HEK293 (cell line): ENCODE measurements around the gene DTWD2.
A peak's percentile ranks its signal among the peaks of the same experiment; 100 is the strongest.

Source experiments
- CTCF ChIA-PET: fragments of 350-600 bp; formaldehyde crosslinking; extraction: SDS; loops from one replicate; lab custom pipeline; 2021; ENCODE audit warnings: antibody characterized with exemption; lab: Yijun Ruan, JAX
- POLR2A ChIA-PET: fragments of 300-600 bp; formaldehyde crosslinking; extraction: SDS; loops from one replicate; lab custom pipeline; 2020; ENCODE audit warnings: antibody characterized with exemption, inconsistent platforms; lab: Yijun Ruan, JAX
- H3K27ac ChIP-seq: fragments of 200-500 bp; sonication (Bioruptor generic); 2 replicates; pipeline ENCODE4 v1.5.1; 2014; ENCODE audit warnings: low read depth, low read length, control low read depth, inconsistent platforms; ENCODE audit errors: extremely low read depth
- H3K36me3 ChIP-seq, 2 experiments: fragments of 200-500 bp in 1 of 2; sonication (Bioruptor generic) in 1 of 2; 1 replicate in 1 of 2; 2 replicates in 1 of 2; pipeline ENCODE4 v1.5.1; 2014 to 2017; ENCODE audit warnings: inconsistent platforms in 2 of 2, low read length in 2 of 2; ENCODE audit not compliant: control insufficient read depth in 2 of 2, insufficient read depth in 1 of 2
- H3K4me1 ChIP-seq: fragments of 200-500 bp; sonication (Bioruptor generic); 2 replicates; pipeline ENCODE4 v1.5.1; 2014; ENCODE audit warnings: mild to moderate bottlenecking, low read length, inconsistent platforms; ENCODE audit not compliant: control insufficient read depth, insufficient read depth
- H3K4me3 ChIP-seq: 2 replicates; pipeline ENCODE4 v1.5.1; 2011; ENCODE audit warnings: low read depth, mild to moderate bottlenecking, control low read depth, low read length, moderate library complexity
- H3K9me3 ChIP-seq: fragments of 200-500 bp; sonication (Bioruptor generic); 2 replicates; pipeline ENCODE4 v1.5.1; 2014; ENCODE audit warnings: low read depth, low read length, inconsistent platforms; ENCODE audit not compliant: control insufficient read depth, insufficient read depth
- BCL11A ChIP-seq: fragments of 450-650 bp; formaldehyde crosslinking; IDR thresholded peaks from 2 replicates; pipeline ENCODE4 v1.5.1; 2016; ENCODE audit warnings: low read depth, missing biosample characterization, missing genetic modification characterization
- GFI1B ChIP-seq: fragments of 450-650 bp; formaldehyde crosslinking; IDR thresholded peaks from 2 replicates; pipeline ENCODE4 v1.5.1; 2016; ENCODE audit warnings: missing biosample characterization, missing genetic modification characterization
- KLF1 ChIP-seq: fragments of 450-650 bp; formaldehyde crosslinking; IDR thresholded peaks from 2 replicates; pipeline ENCODE4 v1.5.1; 2016; ENCODE audit warnings: missing biosample characterization, missing genetic modification characterization
- KLF10 ChIP-seq: fragments of 450-650 bp; IDR thresholded peaks from 2 replicates; pipeline ENCODE4 v1.5.1; 2018; ENCODE audit warnings: missing biosample characterization, mild to moderate bottlenecking, missing genetic modification characterization
- MEIS1 ChIP-seq: sonication (generic); formaldehyde crosslinking; IDR thresholded peaks from 2 replicates; pipeline ENCODE4 v1.8.1; 2022; ENCODE audit warnings: missing genetic modification reagents, mild to moderate bottlenecking, borderline replicate concordance
- SCRT2 ChIP-seq: fragments of 450-650 bp; formaldehyde crosslinking; IDR thresholded peaks from 2 replicates; pipeline ENCODE4 v1.5.1; 2016; ENCODE audit warnings: missing biosample characterization, missing genetic modification characterization
- SP3 ChIP-seq: fragments of 450-650 bp; formaldehyde crosslinking; IDR thresholded peaks from 2 replicates; pipeline ENCODE4 v1.5.1; 2016; ENCODE audit warnings: missing biosample characterization, missing genetic modification characterization
- TRIM28 ChIP-seq: IDR thresholded peaks from 2 replicates; pipeline ENCODE4 v1.6.1; 2011; ENCODE audit warnings: low read length, control low read depth, borderline replicate concordance
- WT1 ChIP-seq: fragments of 450-650 bp; formaldehyde crosslinking; IDR thresholded peaks from 2 replicates; pipeline ENCODE4 v1.5.1; 2016; ENCODE audit warnings: missing biosample characterization, missing genetic modification characterization
- ZBTB7A ChIP-seq: fragments of 450-650 bp; formaldehyde crosslinking; IDR thresholded peaks from 2 replicates; pipeline ENCODE4 v1.5.1; 2016; ENCODE audit warnings: low read depth, missing biosample characterization, missing genetic modification characterization
- ZNF10 ChIP-seq: fragments of 450-650 bp; formaldehyde crosslinking; IDR thresholded peaks from 2 replicates; pipeline ENCODE4 v1.5.1; 2017; ENCODE audit warnings: missing biosample characterization, missing genetic modification characterization
- ZNF133 ChIP-seq: fragments of 450-650 bp; formaldehyde crosslinking; IDR thresholded peaks from 2 replicates; pipeline ENCODE4 v1.5.1; 2016; ENCODE audit warnings: missing biosample characterization, missing genetic modification characterization
- ZNF146 ChIP-seq: fragments of 450-650 bp; formaldehyde crosslinking; IDR thresholded peaks from 2 replicates; pipeline ENCODE4 v1.5.1; 2016; ENCODE audit warnings: missing biosample characterization, missing genetic modification characterization
- ZNF155 ChIP-seq: fragments of 450-650 bp; formaldehyde crosslinking; IDR thresholded peaks from 2 replicates; pipeline ENCODE4 v1.5.1; 2016; ENCODE audit warnings: missing biosample characterization, missing genetic modification characterization
- ZNF169 ChIP-seq: fragments of 450-650 bp; formaldehyde crosslinking; IDR thresholded peaks from 2 replicates; pipeline ENCODE4 v1.5.1; 2016; ENCODE audit warnings: missing biosample characterization, missing genetic modification characterization
- ZNF221 ChIP-seq: fragments of 450-650 bp; formaldehyde crosslinking; IDR thresholded peaks from 2 replicates; pipeline ENCODE4 v1.5.1; 2017; ENCODE audit warnings: missing biosample characterization, missing genetic modification characterization, borderline replicate concordance
- ZNF341 ChIP-seq: fragments of 450-650 bp; formaldehyde crosslinking; IDR thresholded peaks from 2 replicates; pipeline ENCODE4; 2016; ENCODE audit warnings: low read depth, missing biosample characterization, missing genetic modification characterization
- ZNF366 ChIP-seq: fragments of 450-650 bp; formaldehyde crosslinking; conservative IDR thresholded peaks from 2 replicates; pipeline ENCODE4 v1.5.1; 2016; ENCODE audit warnings: missing biosample characterization, missing genetic modification characterization
- ZNF510 ChIP-seq: fragments of 450-650 bp; formaldehyde crosslinking; IDR thresholded peaks from 2 replicates; pipeline ENCODE4 v1.5.1; 2018; ENCODE audit warnings: mild to moderate bottlenecking, missing genetic modification characterization, missing biosample characterization; ENCODE audit not compliant: insufficient replicate concordance
- ZNF571 ChIP-seq: fragments of 450-650 bp; formaldehyde crosslinking; IDR thresholded peaks from 2 replicates; pipeline ENCODE4 v1.5.0; 2017; ENCODE audit warnings: missing biosample characterization, missing genetic modification characterization
- ZNF596 ChIP-seq: fragments of 450-650 bp; IDR thresholded peaks from 2 replicates; pipeline ENCODE4 v1.5.0; 2018; ENCODE audit warnings: missing biosample characterization, mild to moderate bottlenecking, missing genetic modification characterization, moderate library complexity
- ZNF623 ChIP-seq: fragments of 450-650 bp; formaldehyde crosslinking; IDR thresholded peaks from 2 replicates; pipeline ENCODE4 v1.5.1; 2016; ENCODE audit warnings: missing biosample characterization, missing genetic modification characterization
- ZNF624 ChIP-seq: fragments of 450-650 bp; formaldehyde crosslinking; IDR thresholded peaks from 2 replicates; pipeline ENCODE4 v1.5.1; 2017; ENCODE audit warnings: missing biosample characterization, missing genetic modification characterization
- ZNF677 ChIP-seq: fragments of 450-650 bp; IDR thresholded peaks from 2 replicates; pipeline ENCODE4 v1.5.0; 2018; ENCODE audit warnings: missing biosample characterization, mild to moderate bottlenecking, missing genetic modification characterization, moderate library complexity
- ZNF785 ChIP-seq: fragments of 450-650 bp; formaldehyde crosslinking; IDR thresholded peaks from 2 replicates; pipeline ENCODE4 v1.5.1; 2016; ENCODE audit warnings: missing biosample characterization, missing genetic modification characterization
- TF ChIP-seq, protein P1 (sequence below): fragments of 450-650 bp; formaldehyde crosslinking; IDR thresholded peaks from 2 replicates; pipeline ENCODE4 v1.5.1; 2017; ENCODE audit warnings: missing biosample characterization, missing genetic modification characterization
- TF ChIP-seq, protein P2 (sequence below): fragments of 450-650 bp; formaldehyde crosslinking; IDR thresholded peaks from 2 replicates; pipeline ENCODE4 v1.5.0; 2017; ENCODE audit warnings: missing biosample characterization, missing genetic modification characterization, borderline replicate concordance
- TF ChIP-seq, protein P3 (sequence below): fragments of 450-650 bp; formaldehyde crosslinking; IDR thresholded peaks from 2 replicates; pipeline ENCODE4 v1.5.1; 2016; ENCODE audit warnings: missing biosample characterization, missing genetic modification characterization

Gene DTWD2

DNA sequence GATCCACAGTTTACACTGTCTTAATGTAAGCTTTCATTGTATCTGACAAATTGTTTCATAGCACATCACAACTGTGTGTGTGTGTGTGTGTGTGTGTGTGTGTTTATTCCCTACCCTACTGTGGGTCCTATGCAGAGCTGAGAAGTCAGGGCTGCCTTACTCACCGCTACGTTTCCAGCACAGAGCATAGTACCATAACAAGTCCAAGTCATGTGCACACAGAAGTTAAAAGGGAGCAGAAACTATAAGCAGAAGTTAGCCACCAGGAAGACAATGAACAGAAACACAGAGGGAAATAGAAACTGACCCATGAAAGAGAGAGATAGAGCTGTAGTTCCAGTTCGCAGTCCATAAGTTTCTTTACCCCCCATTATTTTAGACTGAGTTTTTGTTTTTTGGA lies 44.3 kb upstream of the DTWD2 start:
- CTCF ChIA-PET = interaction anchor here (1.4 kb wide), 1 partner anchor 380 kb away, joined by 3 read pairs; no protein-coding TSS in a partner anchor
- no peak overlapping the region for H3K27ac ChIP-seq
- POLR2A ChIA-PET = no interaction called here

DNA sequence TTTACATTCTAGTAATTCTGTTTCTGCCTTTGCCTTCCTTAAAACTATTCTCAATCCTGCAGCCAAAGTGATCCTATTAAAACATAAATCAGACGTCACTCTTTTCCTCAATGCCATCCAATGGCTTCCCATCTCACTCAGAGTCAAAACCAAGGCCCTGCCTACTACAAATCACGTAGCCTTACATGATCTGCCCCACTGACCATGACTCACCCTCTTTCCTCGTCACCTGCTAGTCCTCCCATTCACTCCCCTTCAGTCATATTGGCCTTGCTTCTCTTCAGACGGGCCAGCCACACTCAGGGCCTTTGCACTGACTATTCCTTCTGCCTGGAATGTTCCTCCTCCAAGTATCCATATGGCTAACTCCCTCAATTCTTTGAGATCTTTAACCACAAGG lies 43.6 kb upstream of the DTWD2 start:
- Histone ChIP-seq H3K9me3 (no peaks in the 10 kb centered on the region), H3K4me1 (no peaks in the 10 kb centered on the region), H3K36me3 (no peaks in the 10 kb centered on the region), H3K27ac (no peak overlapping the region), H3K4me3 (no peak overlapping the region)
- CTCF ChIA-PET = interaction anchor here (0.6 to 1.4 kb wide), 2 partner anchors 380 to 439 kb away, joined by 3 to 4 read pairs; no protein-coding TSS in a partner anchor
- POLR2A ChIA-PET = no interaction called here
- TF ChIP-seq ZNF10 (peak; percentile 93), ZNF785 (tag by site-specific recombination) (no peak), KLF10 (tag by site-specific recombination) (no peak), ZNF677 (no peak), BCL11A (tag by site-specific recombination) (no peak), WT1 (tag by site-specific recombination) (peak; percentile 89), ZNF133 (tag by site-specific recombination) (no peak), SCRT2 (tag by site-specific recombination) (no peak), ZNF623 (tag by site-specific recombination) (peak; percentile 62), ZNF341 (no peak)
- TF ChIP-seq, protein P1, sequence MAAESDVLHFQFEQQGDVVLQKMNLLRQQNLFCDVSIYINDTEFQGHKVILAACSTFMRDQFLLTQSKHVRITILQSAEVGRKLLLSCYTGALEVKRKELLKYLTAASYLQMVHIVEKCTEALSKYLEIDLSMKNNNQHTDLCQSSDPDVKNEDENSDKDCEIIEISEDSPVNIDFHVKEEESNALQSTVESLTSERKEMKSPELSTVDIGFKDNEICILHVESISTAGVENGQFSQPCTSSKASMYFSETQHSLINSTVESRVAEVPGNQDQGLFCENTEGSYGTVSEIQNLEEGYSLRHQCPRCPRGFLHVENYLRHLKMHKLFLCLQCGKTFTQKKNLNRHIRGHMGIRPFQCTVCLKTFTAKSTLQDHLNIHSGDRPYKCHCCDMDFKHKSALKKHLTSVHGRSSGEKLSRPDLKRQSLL (tag by site-specific recombination) = no peak

More for the DNA sequence above, 44.3 kb upstream of the DTWD2 start:
- no peaks in the 10 kb centered on the region for H3K4me1 ChIP-seq
- H3K36me3 ChIP-seq = no peaks in the 10 kb centered on the region
- H3K4me3 ChIP-seq = no peak overlapping the region
- H3K9me3 ChIP-seq = no peaks in the 10 kb centered on the region
- TF ChIP-seq GFI1B (tag by site-specific recombination) = no peak
- TF ChIP-seq, protein P2, sequence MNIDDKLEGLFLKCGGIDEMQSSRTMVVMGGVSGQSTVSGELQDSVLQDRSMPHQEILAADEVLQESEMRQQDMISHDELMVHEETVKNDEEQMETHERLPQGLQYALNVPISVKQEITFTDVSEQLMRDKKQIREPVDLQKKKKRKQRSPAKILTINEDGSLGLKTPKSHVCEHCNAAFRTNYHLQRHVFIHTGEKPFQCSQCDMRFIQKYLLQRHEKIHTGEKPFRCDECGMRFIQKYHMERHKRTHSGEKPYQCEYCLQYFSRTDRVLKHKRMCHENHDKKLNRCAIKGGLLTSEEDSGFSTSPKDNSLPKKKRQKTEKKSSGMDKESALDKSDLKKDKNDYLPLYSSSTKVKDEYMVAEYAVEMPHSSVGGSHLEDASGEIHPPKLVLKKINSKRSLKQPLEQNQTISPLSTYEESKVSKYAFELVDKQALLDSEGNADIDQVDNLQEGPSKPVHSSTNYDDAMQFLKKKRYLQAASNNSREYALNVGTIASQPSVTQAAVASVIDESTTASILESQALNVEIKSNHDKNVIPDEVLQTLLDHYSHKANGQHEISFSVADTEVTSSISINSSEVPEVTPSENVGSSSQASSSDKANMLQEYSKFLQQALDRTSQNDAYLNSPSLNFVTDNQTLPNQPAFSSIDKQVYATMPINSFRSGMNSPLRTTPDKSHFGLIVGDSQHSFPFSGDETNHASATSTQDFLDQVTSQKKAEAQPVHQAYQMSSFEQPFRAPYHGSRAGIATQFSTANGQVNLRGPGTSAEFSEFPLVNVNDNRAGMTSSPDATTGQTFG (tag by site-specific recombination) = no peak
- no peak for TF ChIP-seq ZBTB7A (tag by site-specific recombination)
- no peak for TF ChIP-seq KLF1 (tag by site-specific recombination)
- TF ChIP-seq ZNF146 (tag by site-specific recombination) = no peak
- no peak for TF ChIP-seq SP3 (tag by site-specific recombination)
- TF ChIP-seq ZNF510 (tag by site-specific recombination) = no peak

DNA sequence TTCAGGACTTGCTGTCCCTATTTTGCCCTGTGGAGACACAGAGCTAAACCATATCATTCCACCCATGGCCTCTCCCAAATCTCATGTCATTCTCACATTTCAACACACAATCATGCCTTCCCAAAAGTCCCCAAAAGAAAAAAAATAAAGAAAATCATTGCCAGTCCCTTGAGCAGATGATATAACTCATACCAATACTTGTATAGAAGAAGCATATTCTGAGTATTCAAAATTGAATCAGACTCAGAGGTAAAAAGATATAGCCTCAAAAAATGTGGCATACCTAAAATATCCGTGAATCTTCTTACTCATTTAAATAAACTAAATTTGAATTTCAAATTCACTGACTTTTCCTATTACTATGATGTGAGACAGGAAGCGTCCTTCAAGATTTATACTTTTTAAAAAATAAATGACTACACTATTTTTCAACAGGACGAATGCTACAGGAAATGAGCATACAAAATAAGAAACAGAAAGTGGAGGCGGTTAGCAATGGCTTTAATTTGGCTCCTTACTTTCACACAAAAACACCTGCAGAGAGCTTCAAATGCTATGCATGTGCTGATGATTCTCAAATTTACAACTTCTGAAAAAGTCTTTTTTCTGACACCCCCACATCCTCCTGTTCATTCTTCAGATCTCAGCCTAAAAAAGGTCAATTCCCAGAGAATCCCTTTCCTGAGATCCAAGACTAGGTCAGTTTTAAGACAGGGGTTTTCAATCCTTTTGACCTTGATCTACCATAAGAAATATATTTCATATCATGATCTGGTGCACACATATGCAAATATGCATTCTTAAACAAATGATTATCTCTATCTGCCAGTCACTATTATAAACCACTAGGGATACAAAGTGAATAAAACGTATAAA lies 42.9 kb upstream of the DTWD2 start:
- no peak overlapping the region for H3K27ac ChIP-seq
- ChIA-PET POLR2A (no interaction called here), CTCF (interaction anchor here (0.5 to 0.7 kb wide), 5 partner anchors 9 to 440 kb away, joined by 3 to 5 read pairs (median 3); no protein-coding TSS in a partner anchor)
- no peaks in the 10 kb centered on the region for H3K4me1 ChIP-seq
- H3K36me3 ChIP-seq = no peaks in the 10 kb centered on the region
- no peak overlapping the region for H3K4me3 ChIP-seq
- H3K9me3 ChIP-seq = no peaks in the 10 kb centered on the region
- TF ChIP-seq TRIM28 (no peak), ZNF169 (no peak), ZNF596 (tag by site-specific recombination) (no peak), ZNF155 (tag by site-specific recombination) (no peak), ZNF624 (tag by site-specific recombination) (no peak), ZNF146 (tag by site-specific recombination) (no peak), MEIS1 (CRISPR knock-in tag) (no peak), ZNF366 (tag by site-specific recombination) (no peak), ZNF221 (tag by site-specific recombination) (no peak), ZNF571 (no peak)
- TF ChIP-seq, protein P3, sequence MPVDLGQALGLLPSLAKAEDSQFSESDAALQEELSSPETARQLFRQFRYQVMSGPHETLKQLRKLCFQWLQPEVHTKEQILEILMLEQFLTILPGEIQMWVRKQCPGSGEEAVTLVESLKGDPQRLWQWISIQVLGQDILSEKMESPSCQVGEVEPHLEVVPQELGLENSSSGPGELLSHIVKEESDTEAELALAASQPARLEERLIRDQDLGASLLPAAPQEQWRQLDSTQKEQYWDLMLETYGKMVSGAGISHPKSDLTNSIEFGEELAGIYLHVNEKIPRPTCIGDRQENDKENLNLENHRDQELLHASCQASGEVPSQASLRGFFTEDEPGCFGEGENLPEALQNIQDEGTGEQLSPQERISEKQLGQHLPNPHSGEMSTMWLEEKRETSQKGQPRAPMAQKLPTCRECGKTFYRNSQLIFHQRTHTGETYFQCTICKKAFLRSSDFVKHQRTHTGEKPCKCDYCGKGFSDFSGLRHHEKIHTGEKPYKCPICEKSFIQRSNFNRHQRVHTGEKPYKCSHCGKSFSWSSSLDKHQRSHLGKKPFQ (tag by site-specific recombination) = no peak
